ENCODE data around the gene SERPINH1.

Gene SERPINH1

DNA sequence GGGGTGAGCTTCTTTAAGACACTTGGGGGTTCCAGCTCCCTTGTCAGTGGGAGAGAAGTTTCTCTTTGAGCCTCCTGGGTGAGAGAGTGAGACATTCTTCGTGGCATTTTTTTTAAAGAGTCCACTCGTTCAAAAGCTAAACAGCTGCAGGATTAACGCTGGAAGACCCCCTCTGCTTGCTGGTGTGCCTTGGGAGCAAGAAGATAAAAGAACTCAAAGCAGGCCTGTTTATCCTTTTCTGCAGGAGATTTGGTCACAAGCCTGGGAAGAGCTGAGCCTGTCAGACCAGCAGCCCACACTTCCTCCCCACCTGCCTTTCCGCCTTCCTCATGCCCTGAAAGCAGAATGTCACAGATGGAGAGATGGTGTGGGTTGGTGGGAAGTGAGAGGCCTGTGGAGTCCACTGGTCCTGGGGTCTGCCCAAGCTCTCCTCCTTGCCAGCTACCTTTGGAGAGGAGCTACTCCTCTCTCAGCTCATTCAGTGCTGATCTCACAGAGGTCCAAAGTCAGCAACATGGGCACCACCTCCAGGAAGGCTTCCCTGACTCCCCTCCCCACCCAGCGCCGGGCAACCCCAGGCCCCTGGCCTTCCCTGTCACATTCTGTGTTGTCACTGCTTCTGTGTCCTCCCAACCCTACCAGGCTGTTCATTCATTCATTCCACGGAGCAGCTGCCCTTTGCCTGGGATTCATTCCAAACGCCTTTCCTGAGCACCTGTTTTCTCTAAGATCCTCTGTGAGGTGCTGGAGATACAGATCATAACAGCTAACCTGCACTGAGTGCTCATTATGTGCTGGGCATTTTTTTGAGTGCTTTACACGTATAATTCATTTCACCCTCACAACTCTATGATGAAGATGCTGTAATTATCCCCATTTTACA lies 43.0 kb upstream of the SERPINH1 start:
- no peaks in the 10 kb centered on the region for H3K9me2 ChIP-seq (replicated peaks; ENCODE audit: insufficient read depth, low read length)
- peaks cover 6% of the 10 kb centered on the region; the same call in 1 of the 2 replicates for H3K4me1 ChIP-seq (ENCODE audit: low read length)
- H3K36me3 ChIP-seq (replicated peaks; ENCODE audit: insufficient read depth, low read length), result no peaks in the 10 kb centered on the region
- no peaks in the 10 kb centered on the region for H3K79me2 ChIP-seq (ENCODE audit: low read length)
- H3F3A ChIP-seq (ENCODE audit: insufficient read depth, low read length), result no peaks in the 10 kb centered on the region
- no peak overlapping the region for H2AFZ ChIP-seq (ENCODE audit: low read length)
- H3K4me2 ChIP-seq (ENCODE audit: low read depth, low read length), result no peak overlapping the region
- TF ChIP-seq EZH2 (optimal IDR thresholded peaks at IDR 0.05; ENCODE audit: low read depth, low read length) (no peak), EZH2phosphoT487 (IDR thresholded peaks at IDR 0.05; ENCODE audit: low read length) (no peak)
- TF ChIP-seq, protein P1, sequence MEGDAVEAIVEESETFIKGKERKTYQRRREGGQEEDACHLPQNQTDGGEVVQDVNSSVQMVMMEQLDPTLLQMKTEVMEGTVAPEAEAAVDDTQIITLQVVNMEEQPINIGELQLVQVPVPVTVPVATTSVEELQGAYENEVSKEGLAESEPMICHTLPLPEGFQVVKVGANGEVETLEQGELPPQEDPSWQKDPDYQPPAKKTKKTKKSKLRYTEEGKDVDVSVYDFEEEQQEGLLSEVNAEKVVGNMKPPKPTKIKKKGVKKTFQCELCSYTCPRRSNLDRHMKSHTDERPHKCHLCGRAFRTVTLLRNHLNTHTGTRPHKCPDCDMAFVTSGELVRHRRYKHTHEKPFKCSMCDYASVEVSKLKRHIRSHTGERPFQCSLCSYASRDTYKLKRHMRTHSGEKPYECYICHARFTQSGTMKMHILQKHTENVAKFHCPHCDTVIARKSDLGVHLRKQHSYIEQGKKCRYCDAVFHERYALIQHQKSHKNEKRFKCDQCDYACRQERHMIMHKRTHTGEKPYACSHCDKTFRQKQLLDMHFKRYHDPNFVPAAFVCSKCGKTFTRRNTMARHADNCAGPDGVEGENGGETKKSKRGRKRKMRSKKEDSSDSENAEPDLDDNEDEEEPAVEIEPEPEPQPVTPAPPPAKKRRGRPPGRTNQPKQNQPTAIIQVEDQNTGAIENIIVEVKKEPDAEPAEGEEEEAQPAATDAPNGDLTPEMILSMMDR (IDR thresholded peaks at IDR 0.05; ENCODE audit: low read length), result no peak
- H3K9ac ChIP-seq (ENCODE audit: low read length), result no peak overlapping the region
- H3K27me3 ChIP-seq (replicated peaks; ENCODE audit: insufficient read depth, low read length), result peaks cover 12% of the 10 kb centered on the region
- no peak for DNase-seq
- no peak overlapping the region for H3K27ac ChIP-seq (ENCODE audit: low read length)
- no peak overlapping the region for H3K4me3 ChIP-seq (ENCODE audit: low read length)
- no peaks in the 10 kb centered on the region for H3K9me3 ChIP-seq (replicated peaks; ENCODE audit: insufficient read depth, low read length)
- H4K20me1 ChIP-seq (ENCODE audit: insufficient read depth, low read length), result no peaks in the 10 kb centered on the region

DNA sequence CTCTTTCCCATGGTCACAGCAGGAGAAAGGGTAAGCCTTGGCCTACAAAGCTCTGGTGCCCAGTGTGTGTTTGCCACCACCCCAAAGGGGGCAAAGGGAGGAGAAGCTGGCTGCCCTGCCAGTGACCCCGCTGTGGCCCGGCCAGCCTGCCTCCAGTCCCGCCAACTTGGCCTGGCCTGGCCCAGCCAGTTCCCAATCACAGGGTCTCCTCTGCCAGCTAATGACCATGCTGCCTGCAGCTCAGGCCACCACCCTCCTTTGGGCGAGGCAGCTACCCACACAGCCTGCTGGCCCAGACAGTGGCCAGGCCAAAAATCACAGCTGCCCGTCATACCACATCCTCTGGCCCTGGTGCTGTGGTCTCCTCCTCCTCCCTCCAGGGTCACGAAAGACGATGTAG lies 41.4 kb upstream of the SERPINH1 start:
- Histone ChIP-seq H3K9ac (ENCODE audit: low read length) (no peak overlapping the region), H3F3A (ENCODE audit: insufficient read depth, low read length) (no peaks in the 10 kb centered on the region), H4K20me1 (ENCODE audit: insufficient read depth, low read length) (no peaks in the 10 kb centered on the region), H3K36me3 (replicated peaks; ENCODE audit: insufficient read depth, low read length) (no peaks in the 10 kb centered on the region), H3K27me3 (replicated peaks; ENCODE audit: insufficient read depth, low read length) (peaks cover 26% of the 10 kb centered on the region), H3K4me3 (ENCODE audit: low read length) (no peak overlapping the region), H3K27ac (ENCODE audit: low read length) (no peak overlapping the region), H3K4me2 (ENCODE audit: low read depth, low read length) (no peak overlapping the region), H3K9me2 (replicated peaks; ENCODE audit: insufficient read depth, low read length) (no peaks in the 10 kb centered on the region), H3K79me2 (ENCODE audit: low read length) (no peaks in the 10 kb centered on the region), H3K4me1 (ENCODE audit: low read length) (peaks cover 6% of the 10 kb centered on the region; the same call in 1 of the 2 replicates), H2AFZ (ENCODE audit: low read length) (no peak overlapping the region), H3K9me3 (replicated peaks; ENCODE audit: insufficient read depth, low read length) (no peaks in the 10 kb centered on the region)
- no peak for DNase-seq
- TF ChIP-seq, protein P1 (IDR thresholded peaks at IDR 0.05; ENCODE audit: low read length), result no peak
- TF ChIP-seq EZH2phosphoT487 (IDR thresholded peaks at IDR 0.05; ENCODE audit: low read length), result no peak
- no peak for TF ChIP-seq EZH2 (optimal IDR thresholded peaks at IDR 0.05; ENCODE audit: low read depth, low read length)

DNA sequence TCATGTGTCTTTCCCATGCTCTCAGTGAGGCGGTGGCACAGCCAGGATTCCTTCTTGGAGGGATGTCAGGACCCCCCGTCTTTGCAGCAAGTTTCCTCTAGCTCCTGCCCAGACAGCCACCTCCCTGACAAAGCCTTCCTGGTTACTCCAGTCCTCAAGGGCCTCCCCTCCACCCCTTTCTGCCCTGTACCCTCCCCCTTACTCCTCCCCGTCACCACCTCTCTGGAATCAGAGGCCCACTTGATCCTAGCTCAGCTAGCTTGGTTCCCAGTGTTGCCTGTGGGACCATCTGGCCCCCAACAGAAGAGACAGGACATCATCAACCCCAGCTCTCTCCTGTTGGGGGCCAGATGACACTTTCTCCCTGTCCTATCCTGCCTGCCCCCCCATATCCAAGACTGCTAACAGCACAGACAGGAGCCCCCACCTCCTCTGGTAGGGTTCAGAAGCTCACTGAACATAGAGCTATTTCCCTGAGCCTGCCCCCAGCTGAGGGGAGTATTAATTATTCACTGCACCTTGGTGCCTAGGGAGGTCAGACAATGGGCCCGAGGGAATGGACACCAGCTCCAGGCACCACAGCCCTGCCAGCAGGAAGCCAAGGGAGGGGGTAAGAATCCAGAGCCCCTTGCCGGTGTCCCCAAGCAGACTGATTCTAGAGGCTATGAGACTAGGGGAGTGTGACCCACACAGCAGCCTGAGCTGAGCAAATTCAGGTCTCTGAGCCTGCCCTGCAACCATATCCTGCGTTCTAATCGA lies 39.6 kb upstream of the SERPINH1 start:
- Histone ChIP-seq H2AFZ (ENCODE audit: low read length) (no peak overlapping the region), H3K79me2 (ENCODE audit: low read length) (no peaks in the 10 kb centered on the region), H3F3A (ENCODE audit: insufficient read depth, low read length) (no peaks in the 10 kb centered on the region), H3K4me3 (ENCODE audit: low read length) (no peak overlapping the region), H3K9me2 (replicated peaks; ENCODE audit: insufficient read depth, low read length) (no peaks in the 10 kb centered on the region), H3K9ac (ENCODE audit: low read length) (no peak overlapping the region), H3K4me1 (ENCODE audit: low read length) (peaks cover 5% of the 10 kb centered on the region; the same call in 1 of the 2 replicates), H3K4me2 (ENCODE audit: low read depth, low read length) (no peak overlapping the region), H3K27me3 (replicated peaks; ENCODE audit: insufficient read depth, low read length) (peaks cover 40% of the 10 kb centered on the region), H4K20me1 (ENCODE audit: insufficient read depth, low read length) (no peaks in the 10 kb centered on the region), H3K9me3 (replicated peaks; ENCODE audit: insufficient read depth, low read length) (no peaks in the 10 kb centered on the region), H3K27ac (ENCODE audit: low read length) (no peak overlapping the region), H3K36me3 (replicated peaks; ENCODE audit: insufficient read depth, low read length) (no peaks in the 10 kb centered on the region)
- TF ChIP-seq, protein P1 (IDR thresholded peaks at IDR 0.05; ENCODE audit: low read length), result no peak
- TF ChIP-seq EZH2 (optimal IDR thresholded peaks at IDR 0.05; ENCODE audit: low read depth, low read length), result no peak
- TF ChIP-seq EZH2phosphoT487 (IDR thresholded peaks at IDR 0.05; ENCODE audit: low read length), result no peak
- no peak for DNase-seq

Data from MM.1S (cell line).